Measurements from ENCODE around the gene ZCCHC14. TPM values are rescaled to one million over a fixed set of nuclear protein-coding genes. Genes with fewer than 3 reads are reported as not detected.

The ZCCHC14 gene
- total RNA-seq, 1 experiment from 2014 or later: 27.7 TPM

DNA sequence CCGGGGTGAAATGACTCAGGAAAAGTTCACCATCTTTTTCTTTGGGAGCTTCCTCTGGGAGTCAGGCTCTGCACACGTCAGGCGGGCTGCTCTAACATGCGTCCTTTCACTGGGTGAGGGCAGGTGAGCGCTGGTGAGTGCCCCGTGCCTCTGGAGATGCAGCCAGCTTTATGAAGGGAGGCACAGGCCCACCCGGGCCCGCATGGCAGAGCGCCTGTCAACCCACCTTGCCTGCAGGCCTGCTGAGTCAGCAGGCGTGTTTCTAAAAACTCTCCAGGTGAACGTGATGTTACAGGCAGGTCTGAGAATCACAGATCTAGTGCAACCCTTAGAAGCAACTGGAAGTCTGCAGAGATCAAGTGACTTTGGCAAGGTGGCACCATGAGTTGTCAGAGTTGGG is 82.3 kb downstream of the ZCCHC14 start:
- H4K20me1 ChIP-seq (ENCODE audit: control insufficient read depth, insufficient read depth, insufficient read length): no peaks in the 10 kb centered on the region
- H4K91ac ChIP-seq (ENCODE audit: insufficient read length, low read depth, low read length): no peak overlapping the region
- H3K9me3 ChIP-seq (ENCODE audit: control insufficient read depth, low read depth, low read length): no peaks in the 10 kb centered on the region
- H3K9ac ChIP-seq (ENCODE audit: extremely low read depth, insufficient read length, low read length): no peak overlapping the region
- H2BK5ac ChIP-seq (ENCODE audit: insufficient read length, low read length): no peak overlapping the region
- no peak overlapping the region for H3T11ph ChIP-seq (ENCODE audit: low read length)
- H3K4me1 ChIP-seq (ENCODE audit: insufficient read depth, low read length): no peaks in the 10 kb centered on the region
- H2AK5ac ChIP-seq (ENCODE audit: insufficient read length, low read length): no peak overlapping the region
- Mint-ChIP-seq H3K36me3 (ENCODE audit: insufficient read depth in 1 of 3, low read depth in 3 of 3) (peaks cover 27 to 73% (median 70%) of the 10 kb centered on the region in 3 experiments; a peak in 6 of 7 replicates), H3K9me3 (no peaks in the 10 kb centered on the region), H3K27me3 (ENCODE audit: low read depth) (no peaks in the 10 kb centered on the region), H3K4me1 (no peaks in the 10 kb centered on the region; a peak in 1 of 4 replicates), H3K4me3 (no peak overlapping the region), H3K27ac (peak overlapping the region in 2 of 3 experiments; percentile 23 to 61; a peak in 4 of 7 replicates)
- no CpG with 5 or more reads among the region's 11 CpGs for WGBS (ENCODE audit: extremely low coverage, insufficient read length, low lambda C conversion rate)
- H3K18ac ChIP-seq (ENCODE audit: insufficient read length, low read depth, low read length): no peak overlapping the region
- H3K4me2 ChIP-seq (ENCODE audit: insufficient read depth, insufficient read length, low read length): no peak overlapping the region
- H2BK15ac ChIP-seq (ENCODE audit: low read depth, low read length): no peak overlapping the region
- no peak overlapping the region for H4K5ac ChIP-seq (ENCODE audit: insufficient read length, low read depth, low read length)
- no peaks in the 10 kb centered on the region for H3K79me1 ChIP-seq (ENCODE audit: insufficient read depth, low read depth, low read length, poor library complexity, severe bottlenecking)
- no peak overlapping the region for H3K4ac ChIP-seq (ENCODE audit: low read depth, low read length)
- no peaks in the 10 kb centered on the region for H3K27me3 ChIP-seq (ENCODE audit: insufficient read depth, low read length)
- no peaks in the 10 kb centered on the region for H3K23me2 ChIP-seq (ENCODE audit: insufficient read length, low read depth, low read length, poor library complexity, severe bottlenecking)
- no peak overlapping the region for H2BK120ac ChIP-seq (ENCODE audit: low read depth, low read length, poor library complexity, severe bottlenecking)
- H4K8ac ChIP-seq (replicated peaks; ENCODE audit: insufficient read length, low read depth, low read length): no peak overlapping the region
- no peak overlapping the region for H3K14ac ChIP-seq (ENCODE audit: insufficient read depth, low read length)
- H2AFZ ChIP-seq (ENCODE audit: low read length): no peak overlapping the region
- TF ChIP-seq, protein P1, sequence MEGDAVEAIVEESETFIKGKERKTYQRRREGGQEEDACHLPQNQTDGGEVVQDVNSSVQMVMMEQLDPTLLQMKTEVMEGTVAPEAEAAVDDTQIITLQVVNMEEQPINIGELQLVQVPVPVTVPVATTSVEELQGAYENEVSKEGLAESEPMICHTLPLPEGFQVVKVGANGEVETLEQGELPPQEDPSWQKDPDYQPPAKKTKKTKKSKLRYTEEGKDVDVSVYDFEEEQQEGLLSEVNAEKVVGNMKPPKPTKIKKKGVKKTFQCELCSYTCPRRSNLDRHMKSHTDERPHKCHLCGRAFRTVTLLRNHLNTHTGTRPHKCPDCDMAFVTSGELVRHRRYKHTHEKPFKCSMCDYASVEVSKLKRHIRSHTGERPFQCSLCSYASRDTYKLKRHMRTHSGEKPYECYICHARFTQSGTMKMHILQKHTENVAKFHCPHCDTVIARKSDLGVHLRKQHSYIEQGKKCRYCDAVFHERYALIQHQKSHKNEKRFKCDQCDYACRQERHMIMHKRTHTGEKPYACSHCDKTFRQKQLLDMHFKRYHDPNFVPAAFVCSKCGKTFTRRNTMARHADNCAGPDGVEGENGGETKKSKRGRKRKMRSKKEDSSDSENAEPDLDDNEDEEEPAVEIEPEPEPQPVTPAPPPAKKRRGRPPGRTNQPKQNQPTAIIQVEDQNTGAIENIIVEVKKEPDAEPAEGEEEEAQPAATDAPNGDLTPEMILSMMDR (conservative IDR thresholded peaks at IDR 0.05): no peak
- H3K27ac ChIP-seq (ENCODE audit: insufficient read length, low read depth, low read length): no peak overlapping the region
- no peaks in the 10 kb centered on the region for H3K79me2 ChIP-seq (ENCODE audit: insufficient read depth, low read length)
- DNase-seq: no peak
- no peak overlapping the region for H2BK20ac ChIP-seq (ENCODE audit: low read depth, low read length, poor library complexity, severe bottlenecking)
- H2BK12ac ChIP-seq (ENCODE audit: insufficient read length, low read depth, low read length): no peak overlapping the region
- no peak overlapping the region for H3K23ac ChIP-seq (ENCODE audit: insufficient read length, low read depth, low read length)
- H3K56ac ChIP-seq (ENCODE audit: insufficient read length, low read depth, low read length): no peak overlapping the region
